GM20431 (cell line): Measurements from ENCODE around the gene TBC1D22A.

Experiments
- in situ Hi-C: fragments of 300-500 bp; cut with MseI, MboI; formaldehyde crosslinking; loops from one replicate; pipeline ENCODE4 v1.15.0; 2020; ENCODE audit warnings: low sequenced_read_pairs; ENCODE audit not compliant: unreplicated experiment

TBC1D22A gene

GRCh38 chr22:46915950-46916730 is 153.7 kb downstream of the TBC1D22A start:
- in situ Hi-C loops, result no loop called here

GRCh38 chr22:46916886-46917770 is 154.7 kb downstream of the TBC1D22A start:
- in situ Hi-C loops, result no loop called here

- in situ Hi-C loops, result no loop called here
These were observed 155.3 kb downstream of the TBC1D22A start for GRCh38 chr22:46917771-46918101.

GRCh38 chr22:46918197-46918596 is 155.7 kb downstream of the TBC1D22A start:
- in situ Hi-C loops, result no loop called here

GRCh38 chr22:46922037-46922436 is 159.6 kb downstream of the TBC1D22A start:
- in situ Hi-C loops, result no loop called here

- in situ Hi-C loops, result no loop called here
These were observed 160.9 kb downstream of the TBC1D22A start for GRCh38 chr22:46923394-46923793.

GRCh38 chr22:46925818-46926217 is 163.4 kb downstream of the TBC1D22A start:
- in situ Hi-C loops, result no loop called here

GRCh38 chr22:46929046-46929709 is 166.7 kb downstream of the TBC1D22A start:
- in situ Hi-C loops, result no loop called here

GRCh38 chr22:46929710-46930204 is 167.3 kb downstream of the TBC1D22A start:
- in situ Hi-C loops, result no loop called here

GRCh38 chr22:46931414-46931813 is 169.0 kb downstream of the TBC1D22A start:
- in situ Hi-C loops, result no loop called here

GRCh38 chr22:46931881-46932280 is 169.4 kb downstream of the TBC1D22A start:
- in situ Hi-C loops, result no loop called here

GRCh38 chr22:46933040-46933930 is 170.8 kb downstream of the TBC1D22A start:
- in situ Hi-C loops, result no loop called here

GRCh38 chr22:46934172-46934745 is 171.8 kb downstream of the TBC1D22A start:
- in situ Hi-C loops, result no loop called here

GRCh38 chr22:46934746-46935491 is 172.5 kb downstream of the TBC1D22A start:
- in situ Hi-C loops, result no loop called here

- in situ Hi-C loops, result no loop called here
These were observed 173.3 kb downstream of the TBC1D22A start for GRCh38 chr22:46935506-46936377.

- in situ Hi-C loops, result no loop called here
These were observed 174.0 kb downstream of the TBC1D22A start for GRCh38 chr22:46936378-46936903.

- in situ Hi-C loops, result no loop called here
These were observed 174.7 kb downstream of the TBC1D22A start for GRCh38 chr22:46937185-46937584.
